GM12872 (cell line): ENCODE data around the gene CD79B.

ENCODE experiments used
- TF ChIP-seq, protein P1 (sequence below): IDR thresholded peaks from 3 replicates; pipeline ENCODE4 v1.5.1; 2011; ENCODE audit warnings: low read depth, mild to moderate bottlenecking, low read length, moderate library complexity; ENCODE audit not compliant: insufficient read depth

Gene CD79B

DNA sequence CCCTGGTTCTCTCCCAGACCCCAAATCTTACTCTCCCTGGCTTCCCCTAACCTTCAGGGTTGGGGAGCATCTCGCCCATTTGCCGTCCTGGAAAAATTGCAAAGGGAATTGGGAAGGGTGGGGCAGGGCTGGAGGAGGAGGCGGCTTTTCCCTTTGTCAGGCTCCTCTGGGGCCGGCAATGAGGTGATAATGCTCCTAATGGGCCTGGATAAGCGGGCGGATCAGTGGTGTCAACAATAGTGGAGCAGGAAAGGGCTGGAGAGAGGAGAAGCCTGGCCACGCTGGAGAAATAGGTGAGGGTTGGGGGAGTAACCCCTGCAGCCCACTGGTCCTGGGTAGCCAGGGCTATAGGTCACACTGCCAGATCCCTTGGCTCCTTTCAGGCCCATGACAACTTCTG lies 28.3 kb upstream of the CD79B start:
- TF ChIP-seq, protein P1, sequence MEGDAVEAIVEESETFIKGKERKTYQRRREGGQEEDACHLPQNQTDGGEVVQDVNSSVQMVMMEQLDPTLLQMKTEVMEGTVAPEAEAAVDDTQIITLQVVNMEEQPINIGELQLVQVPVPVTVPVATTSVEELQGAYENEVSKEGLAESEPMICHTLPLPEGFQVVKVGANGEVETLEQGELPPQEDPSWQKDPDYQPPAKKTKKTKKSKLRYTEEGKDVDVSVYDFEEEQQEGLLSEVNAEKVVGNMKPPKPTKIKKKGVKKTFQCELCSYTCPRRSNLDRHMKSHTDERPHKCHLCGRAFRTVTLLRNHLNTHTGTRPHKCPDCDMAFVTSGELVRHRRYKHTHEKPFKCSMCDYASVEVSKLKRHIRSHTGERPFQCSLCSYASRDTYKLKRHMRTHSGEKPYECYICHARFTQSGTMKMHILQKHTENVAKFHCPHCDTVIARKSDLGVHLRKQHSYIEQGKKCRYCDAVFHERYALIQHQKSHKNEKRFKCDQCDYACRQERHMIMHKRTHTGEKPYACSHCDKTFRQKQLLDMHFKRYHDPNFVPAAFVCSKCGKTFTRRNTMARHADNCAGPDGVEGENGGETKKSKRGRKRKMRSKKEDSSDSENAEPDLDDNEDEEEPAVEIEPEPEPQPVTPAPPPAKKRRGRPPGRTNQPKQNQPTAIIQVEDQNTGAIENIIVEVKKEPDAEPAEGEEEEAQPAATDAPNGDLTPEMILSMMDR = no peak

DNA sequence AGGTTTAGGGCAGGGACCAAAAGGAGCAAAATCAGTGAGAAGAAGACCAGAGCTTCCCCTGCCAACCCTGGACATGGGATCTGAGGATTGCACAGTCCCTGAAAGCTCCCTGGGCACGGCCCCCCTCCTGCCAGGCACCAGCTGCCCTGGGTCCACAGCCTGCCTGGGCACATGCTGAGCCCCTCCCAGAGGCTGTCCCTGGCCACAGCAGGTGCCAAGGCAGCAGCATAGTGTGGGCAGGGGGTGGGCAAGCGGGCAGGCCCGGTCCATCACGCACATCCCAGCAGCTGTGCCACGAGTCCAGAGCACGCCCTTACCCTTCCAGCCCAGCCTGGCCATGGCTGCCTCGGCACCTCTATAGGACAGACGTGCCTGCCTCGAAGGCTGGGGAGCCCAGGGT lies 27.9 kb upstream of the CD79B start:
- TF ChIP-seq, protein P1 = no peak

DNA sequence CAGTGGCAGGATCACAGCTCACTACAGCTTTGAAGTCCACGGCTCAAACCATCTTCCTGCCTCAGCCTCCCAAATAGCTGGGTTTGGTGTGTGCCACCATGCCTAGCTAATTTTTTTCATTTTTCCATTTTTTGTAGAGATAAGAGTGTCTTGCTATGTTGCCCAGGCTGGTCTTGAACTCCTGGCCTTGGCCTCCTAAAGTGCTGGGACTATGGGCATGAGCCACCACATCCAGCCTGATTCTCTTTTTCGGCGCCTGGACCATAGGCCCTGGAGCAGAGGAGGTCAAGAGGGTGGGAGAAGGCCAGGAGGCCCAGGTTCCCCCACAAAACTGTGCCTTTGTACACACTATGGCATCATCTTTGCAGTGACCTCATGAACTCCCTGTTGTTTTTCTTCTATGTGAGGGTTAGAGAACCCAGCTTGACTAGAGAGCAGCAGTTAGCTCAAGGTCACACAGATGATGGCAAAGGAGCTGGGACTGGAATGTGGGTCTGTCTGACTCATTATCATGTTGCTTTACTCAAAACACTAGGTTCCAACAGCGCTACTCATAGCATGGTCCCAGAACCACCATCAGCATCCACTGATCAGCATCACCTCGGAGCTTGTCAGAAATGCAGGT lies 24.3 kb upstream of the CD79B start:
- TF ChIP-seq, protein P1 = no peak

DNA sequence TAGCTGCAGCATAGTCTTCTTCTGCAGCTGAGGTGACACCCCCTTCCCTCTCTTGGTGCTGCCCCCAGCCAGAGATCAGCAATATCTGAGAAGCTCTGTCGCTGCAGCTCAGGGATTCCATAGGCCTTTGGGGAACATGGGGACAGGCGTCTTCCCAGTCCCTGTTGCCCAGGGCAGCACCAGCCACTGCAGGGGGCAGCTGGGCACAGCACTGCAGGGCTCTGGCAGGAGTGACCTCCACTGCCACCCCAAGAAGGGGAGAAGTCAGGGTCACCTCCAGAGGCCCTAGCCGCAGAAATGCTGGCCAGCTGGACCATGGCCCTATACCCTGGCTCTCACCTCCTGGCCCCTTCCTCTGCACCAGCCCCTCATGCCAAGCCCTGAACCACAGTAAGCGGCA lies 23.7 kb upstream of the CD79B start:
- TF ChIP-seq, protein P1 = no peak

DNA sequence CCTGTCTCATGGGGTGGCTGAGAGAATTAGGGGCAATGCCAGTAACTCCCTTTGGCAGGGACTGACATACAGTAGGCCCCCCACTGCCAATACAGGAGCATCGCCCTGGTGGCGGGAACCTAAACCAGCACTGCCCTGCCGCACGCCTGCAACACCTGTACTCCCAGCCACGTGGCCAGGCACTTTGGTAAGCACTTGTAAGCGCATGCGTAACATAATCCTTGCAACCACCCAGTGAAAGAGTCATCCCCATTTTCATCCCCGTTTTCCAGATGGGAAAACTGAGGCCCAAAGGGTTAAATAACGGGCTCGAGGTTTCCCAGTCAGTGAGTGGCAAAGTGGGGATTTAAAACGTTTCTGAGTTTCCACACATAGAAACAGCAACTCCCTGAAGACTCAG lies 23.1 kb upstream of the CD79B start:
- TF ChIP-seq, protein P1 = no peak

DNA sequence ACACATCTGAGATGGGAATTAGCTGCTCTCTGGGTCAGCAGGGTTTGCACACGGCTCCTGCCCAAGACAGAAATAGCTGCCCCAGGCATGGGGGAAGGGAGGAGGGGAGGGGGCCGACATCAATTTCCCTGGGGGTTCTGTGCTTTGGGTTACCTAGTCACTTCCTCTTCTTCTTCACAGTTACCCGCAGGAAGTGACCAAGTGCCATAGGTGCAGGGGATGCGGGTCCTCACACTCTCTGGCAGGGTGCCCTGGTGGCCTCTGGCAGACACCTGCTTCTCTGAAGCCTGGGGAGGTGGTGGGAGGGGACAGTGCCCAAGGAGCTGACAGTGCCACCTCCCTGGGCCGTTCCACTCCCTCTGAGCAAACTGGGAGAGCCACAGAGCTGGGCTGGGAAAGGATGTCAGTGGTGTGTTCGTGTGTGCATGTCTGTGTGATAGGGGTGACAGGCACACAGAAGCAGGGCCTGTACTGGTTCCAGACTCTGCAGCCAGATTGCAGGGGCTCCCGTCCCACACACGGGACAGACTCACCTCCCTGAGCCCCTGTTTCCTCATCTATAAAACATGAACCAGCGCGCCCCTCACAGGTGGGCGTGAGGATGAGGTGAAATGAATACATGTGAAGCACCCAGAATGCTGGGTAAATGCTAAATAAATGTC lies 22.4 kb upstream of the CD79B start:
- TF ChIP-seq, protein P1 = peak; percentile 2; the same call in 1 of the 3 replicates

DNA sequence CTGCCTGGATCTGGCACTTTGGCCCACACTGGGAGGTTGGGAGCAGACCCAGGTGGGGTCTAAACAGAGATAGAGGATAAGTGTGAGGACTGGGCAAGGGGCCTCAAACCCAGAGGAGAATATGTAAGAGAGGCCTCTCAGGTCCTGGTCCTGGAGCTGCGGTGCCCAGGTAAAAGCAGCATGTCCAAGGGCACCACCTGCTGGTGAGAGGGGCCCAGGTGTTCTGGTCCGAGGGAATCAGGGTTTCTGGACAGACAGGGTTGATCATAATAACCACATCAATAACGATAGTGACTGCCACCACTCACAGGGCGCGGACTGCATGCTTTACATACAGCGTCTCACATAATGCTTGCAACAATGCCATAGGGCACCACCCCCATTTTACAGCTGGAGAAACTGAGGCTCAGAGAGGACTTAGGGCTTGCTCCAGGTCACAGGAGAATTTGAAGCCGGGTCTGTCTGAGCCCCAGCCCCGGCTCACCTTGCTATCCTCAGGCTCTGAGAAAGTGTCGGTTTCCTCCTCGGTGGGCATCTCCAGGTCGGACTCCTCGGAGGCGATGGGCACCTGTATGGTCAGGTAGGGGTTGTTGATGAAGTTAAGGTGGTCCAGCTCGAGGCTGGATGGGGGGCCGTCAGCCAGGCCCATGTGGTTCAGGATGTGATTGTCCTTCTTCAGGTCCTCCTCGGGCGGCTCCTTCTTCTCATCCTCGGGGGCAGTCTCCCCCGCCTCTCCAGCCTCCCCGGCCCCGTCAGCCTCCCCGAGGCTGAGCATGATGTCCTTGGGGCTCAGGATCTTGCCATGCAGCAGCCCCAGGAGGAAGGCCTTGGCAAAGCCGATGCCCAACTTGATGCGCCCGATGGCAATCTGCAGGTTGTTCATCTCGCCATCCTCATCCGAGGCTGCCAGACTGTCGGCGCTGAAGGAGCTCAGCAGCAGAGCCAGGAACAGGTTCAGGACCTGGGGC lies 19.1 kb upstream of the CD79B start:
- TF ChIP-seq, protein P1 = peak; percentile 79
